Psoas muscle (tissue), 8 donors: ENCODE measurements around the gene EEFSEC. TPM values are rescaled to one million over a fixed set of nuclear protein-coding genes. Genes with fewer than 3 reads are reported as not detected.

Source experiments
- ATAC-seq, 4 donors: fragments of 200-7000 bp; cut with Tn5 transposase; one replicate each; pipeline ENCODE4 v1.9.1; 2020; ENCODE audit warnings: moderate library complexity in 3 of 4, mild to moderate bottlenecking in 2 of 4
- DNase-seq, 2 donors: peaks; one replicate each; pipeline ENCODE4 v3.0.0-alpha.2; 2020
- H3K27ac ChIP-seq: fragments of 200-600 bp; one replicate; pipeline ENCODE4 v1.8.0; 2022
- H3K27me3 ChIP-seq, 3 donors: fragments of 200-600 bp in 1 of 3; one replicate each; pipeline versions ENCODE4 v1.6.1 to v1.8.0; 2013 to 2022; ENCODE audit warnings: low read length in 2 of 3, mild to moderate bottlenecking in 2 of 3, moderate library complexity in 1 of 3; ENCODE audit not compliant: insufficient read depth in 3 of 3
- H3K36me3 ChIP-seq, 2 donors: fragments of 200-600 bp in 1 of 2; one replicate each; pipeline versions ENCODE4 v1.6.1 to v1.8.0; 2013 to 2022; ENCODE audit warnings: low read depth in 1 of 2, mild to moderate bottlenecking in 1 of 2, moderate library complexity in 1 of 2; ENCODE audit not compliant: insufficient read depth in 1 of 2
- H3K4me1 ChIP-seq: fragments of 200-600 bp; one replicate; pipeline ENCODE4 v1.8.0; 2022
- H3K4me3 ChIP-seq: fragments of 200-600 bp; one replicate; pipeline ENCODE4 v1.8.0; 2022; ENCODE audit warnings: mild to moderate bottlenecking
- H3K9me3 ChIP-seq: fragments of 200-600 bp; one replicate; pipeline ENCODE4 v1.8.0; 2022
- WGBS, 3 donors: extraction: QIAGEN DNeasy Blood & Tissue Kit; methylation state at CpG; one replicate each; pipeline versions ENCODE4 v1.1.6 to v1.1.7; 2013; 5-methylcytosine and 5-hydroxymethylcytosine counted together
- intact Hi-C, 2 donors: fragments of 100-400 bp; cut with DNase I; formaldehyde crosslinking; loops; one replicate each; pipeline versions ENCODE4 v1.11.0 to v1.14.2; 2022
- polyA plus RNA-seq, 3 donors: library from polyadenylated mRNA; stranded (reverse); fragments of 200-250 nt; gene quantifications; one replicate each; pipeline ENCODE4 v1.2.3, GENCODE V29; 2013
- total RNA-seq, 4 donors: library from RNA; stranded (reverse); fragmentation: NEBNext Ultra II Directional in 2 of 4; extraction: Animal tissue kit (Norgen Biotek cat#: 25700) in 2 of 4; gene quantifications; one replicate each; pipeline versions ENCODE4 v1.2.1 to v1.2.4, GENCODE V29; 2021 to 2023
- TF ChIP-seq, protein P1 (sequence below): fragments of 200-600 bp; IDR thresholded peaks from one replicate; pipeline ENCODE4 v1.8.0; 2022; ENCODE audit warnings: antibody characterized with exemption
- donor health status: healthy with polysubstance abuse.
- donor health status: DM: no; HTN: no; CAD: no; lungs with moderate emphysema.
- donor health status: Bipolar disorder and iron deficiency.
- donor health status: healthy.
- donor health status: DM: yes; HTN: yes; CAD: no.
- donor health status: DM: no; HTN: no; CAD: no.
- donor health status: DM: no; HTN: no; CAD: no.
- donor health status: DM: yes; HTN: yes; CAD: no.

The EEFSEC gene
- total and polyA plus RNA-seq, 7 donors: 10.7 to 18.9 (median 14.0) TPM

DNA sequence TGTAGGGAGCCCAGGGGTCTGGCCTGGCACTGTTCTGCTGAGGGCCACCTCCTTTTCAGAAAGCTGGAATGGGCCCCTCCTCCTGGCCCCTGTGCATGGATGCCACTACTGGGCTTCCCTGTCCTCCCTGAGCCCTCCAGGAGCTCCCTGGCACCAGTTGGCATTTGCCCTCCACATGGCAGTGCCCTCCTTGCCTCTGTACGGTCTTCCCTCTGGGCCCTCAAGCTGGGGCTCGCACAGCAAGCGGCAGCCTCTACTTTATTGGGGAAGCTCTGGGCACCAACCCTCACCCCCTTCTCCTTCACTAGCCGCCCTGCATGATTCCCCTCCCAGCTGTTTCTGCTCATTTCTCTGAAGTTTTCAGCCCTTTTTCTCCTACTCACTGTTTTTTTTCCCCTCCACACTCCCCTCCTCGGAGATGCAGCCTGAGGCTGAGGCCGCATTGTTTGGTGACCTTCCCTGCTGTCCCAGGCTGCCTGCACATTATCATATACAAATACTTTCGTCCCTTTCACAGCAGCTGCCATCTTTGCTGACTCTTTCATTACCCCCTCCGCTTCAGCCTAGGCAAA lies 127.3 kb downstream of the EEFSEC start:
- 93 to 98% (median 94%) methylated on average over 8 of the region's 8 CpGs for WGBS, 3 donors
- Histone ChIP-seq H3K4me3 (no peak overlapping the region), H3K36me3 (no peaks in the 10 kb centered on the region), H3K4me1 (peaks cover 13% of the 10 kb centered on the region), H3K27me3 (no peaks in the 10 kb centered on the region), H3K27ac (no peak overlapping the region), H3K9me3 (no peaks in the 10 kb centered on the region)
- intact Hi-C loops: loop anchor here in 1 of 2 donors (10.0 kb wide), 1 partner anchor 986 kb away; no protein-coding TSS in a partner anchor
- TF ChIP-seq, protein P1, sequence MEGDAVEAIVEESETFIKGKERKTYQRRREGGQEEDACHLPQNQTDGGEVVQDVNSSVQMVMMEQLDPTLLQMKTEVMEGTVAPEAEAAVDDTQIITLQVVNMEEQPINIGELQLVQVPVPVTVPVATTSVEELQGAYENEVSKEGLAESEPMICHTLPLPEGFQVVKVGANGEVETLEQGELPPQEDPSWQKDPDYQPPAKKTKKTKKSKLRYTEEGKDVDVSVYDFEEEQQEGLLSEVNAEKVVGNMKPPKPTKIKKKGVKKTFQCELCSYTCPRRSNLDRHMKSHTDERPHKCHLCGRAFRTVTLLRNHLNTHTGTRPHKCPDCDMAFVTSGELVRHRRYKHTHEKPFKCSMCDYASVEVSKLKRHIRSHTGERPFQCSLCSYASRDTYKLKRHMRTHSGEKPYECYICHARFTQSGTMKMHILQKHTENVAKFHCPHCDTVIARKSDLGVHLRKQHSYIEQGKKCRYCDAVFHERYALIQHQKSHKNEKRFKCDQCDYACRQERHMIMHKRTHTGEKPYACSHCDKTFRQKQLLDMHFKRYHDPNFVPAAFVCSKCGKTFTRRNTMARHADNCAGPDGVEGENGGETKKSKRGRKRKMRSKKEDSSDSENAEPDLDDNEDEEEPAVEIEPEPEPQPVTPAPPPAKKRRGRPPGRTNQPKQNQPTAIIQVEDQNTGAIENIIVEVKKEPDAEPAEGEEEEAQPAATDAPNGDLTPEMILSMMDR: no peak
- ATAC-seq (no peak), DNase-seq (no peak)

GRCh38 chr3:128281056-128281455 lies 127.8 kb downstream of the EEFSEC start:
- intact Hi-C loops: loop anchor here in 1 of 2 donors (10.0 kb wide), 1 partner anchor 986 kb away; no protein-coding TSS in a partner anchor
- Histone ChIP-seq H3K36me3 (no peaks in the 10 kb centered on the region), H3K27me3 (no peaks in the 10 kb centered on the region), H3K9me3 (no peaks in the 10 kb centered on the region), H3K4me1 (peaks cover 13% of the 10 kb centered on the region), H3K27ac (no peak overlapping the region), H3K4me3 (no peak overlapping the region)
- no peak for ATAC-seq
- WGBS, 3 donors: 49 to 98% (median 83%) methylated on average over 2 of the region's 2 CpGs
- no peak for DNase-seq
- TF ChIP-seq, protein P1: no peak

- no peak overlapping the region for H3K27ac ChIP-seq
- intact Hi-C loops: loop anchor here in 1 of 2 donors (10.0 kb wide), 1 partner anchor 987 kb away; no protein-coding TSS in a partner anchor
- H3K4me3 ChIP-seq: no peak overlapping the region
- peaks cover 13% of the 10 kb centered on the region for H3K4me1 ChIP-seq
- H3K36me3 ChIP-seq: no peaks in the 10 kb centered on the region
- no peaks in the 10 kb centered on the region for H3K9me3 ChIP-seq
- DNase-seq (no peak), ATAC-seq (no peak)
- 85 to 88% (median 85%) methylated on average over 11 of the region's 11 CpGs for WGBS, 3 donors
- H3K27me3 ChIP-seq: no peaks in the 10 kb centered on the region
- TF ChIP-seq, protein P1: no peak
These were observed 128.4 kb downstream of the EEFSEC start for GRCh38 chr3:128281461-128282367.

- TF ChIP-seq, protein P1: no peak
- H3K9me3 ChIP-seq: no peaks in the 10 kb centered on the region
- peak; percentile 76 to 77 for DNase-seq
- H3K4me1 ChIP-seq: peaks cover 13% of the 10 kb centered on the region
- peak; percentile 76 to 87 (median 86) for ATAC-seq
- no peaks in the 10 kb centered on the region for H3K36me3 ChIP-seq
- intact Hi-C loops: loop anchor here in 1 of 2 donors (10.0 kb wide), 1 partner anchor 988 kb away; no protein-coding TSS in a partner anchor
- WGBS, 3 donors: 40 to 52% (median 43%) methylated on average over 16 of the region's 16 CpGs
- H3K27me3 ChIP-seq: no peaks in the 10 kb centered on the region
- no peak overlapping the region for H3K4me3 ChIP-seq
- H3K27ac ChIP-seq: peak overlapping the region; percentile 41
These were observed 129.3 kb downstream of the EEFSEC start for GRCh38 chr3:128282380-128283196.
